Activated naive CD4-positive, alpha-beta T cell treated with anti-CD3 and anti-CD28 coated beads, Interleukin-2, amount 10 ng/mL, durations not matched to agents 7 days and 5 days (primary cell): ENCODE measurements around the gene MFAP4.

Experiments
- CTCF ChIA-PET: fragments of 350-600 bp; sonication (Branson Sonifier 250); formaldehyde crosslinking; loops from one replicate; lab custom pipeline; 2021; ENCODE audit warnings: antibody characterized with exemption; lab: Charles Lee
- DNase-seq: peaks from one replicate; pipeline ENCODE4 v3.0.0-alpha.2; 2020
- H3K27ac Mint-ChIP-seq: one replicate; pipeline ENCODE4 v1.8.0; 2021; ENCODE audit warnings: mild to moderate bottlenecking, moderate library complexity, mixed read lengths
- H3K27me3 Mint-ChIP-seq: one replicate; pipeline ENCODE4 v1.8.0; 2021; ENCODE audit warnings: mild to moderate bottlenecking, mixed read lengths
- H3K36me3 Mint-ChIP-seq: one replicate; pipeline ENCODE4 v1.8.0; 2021; ENCODE audit warnings: mixed read lengths
- H3K4me1 Mint-ChIP-seq: one replicate; pipeline ENCODE4 v1.8.0; 2021; ENCODE audit warnings: mixed read lengths
- H3K4me3 Mint-ChIP-seq: one replicate; pipeline ENCODE4 v1.8.0; 2021; ENCODE audit warnings: mild to moderate bottlenecking, moderate library complexity, mixed read lengths
- H3K9me3 Mint-ChIP-seq: one replicate; pipeline ENCODE4 v1.8.0; 2021; ENCODE audit warnings: mixed read lengths

Gene MFAP4

DNA sequence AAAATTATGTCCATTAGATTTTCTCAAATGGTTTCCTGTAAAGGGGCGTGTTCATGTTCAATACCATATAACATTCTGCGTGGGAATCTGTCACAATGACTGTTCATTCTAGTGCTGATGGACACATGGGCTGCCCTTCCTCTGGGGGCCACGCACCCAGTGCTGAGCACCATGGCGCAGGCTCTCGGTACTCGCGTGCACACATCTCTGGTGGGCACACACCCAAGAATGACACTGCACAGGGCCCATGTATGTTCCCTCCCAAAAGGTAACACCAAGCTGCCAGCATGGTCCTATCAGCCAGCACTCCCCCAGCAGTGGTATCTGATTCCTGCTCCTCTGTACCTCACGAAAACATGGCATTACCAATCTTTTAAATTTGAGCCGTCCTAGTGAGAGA lies 38.2 kb downstream of the MFAP4 start:
- no peak overlapping the region for H3K4me3 Mint-ChIP-seq
- DNase-seq: no peak
- CTCF ChIA-PET: interaction anchor here (0.5 kb wide), 1 partner anchor 85 kb away, joined by 4 read pairs; no protein-coding TSS in a partner anchor
- no peaks in the 10 kb centered on the region for H3K4me1 Mint-ChIP-seq
- no peaks in the 10 kb centered on the region for H3K36me3 Mint-ChIP-seq
- H3K9me3 Mint-ChIP-seq: no peaks in the 10 kb centered on the region
- H3K27me3 Mint-ChIP-seq: peaks cover 36% of the 10 kb centered on the region
- no peak overlapping the region for H3K27ac Mint-ChIP-seq

DNA sequence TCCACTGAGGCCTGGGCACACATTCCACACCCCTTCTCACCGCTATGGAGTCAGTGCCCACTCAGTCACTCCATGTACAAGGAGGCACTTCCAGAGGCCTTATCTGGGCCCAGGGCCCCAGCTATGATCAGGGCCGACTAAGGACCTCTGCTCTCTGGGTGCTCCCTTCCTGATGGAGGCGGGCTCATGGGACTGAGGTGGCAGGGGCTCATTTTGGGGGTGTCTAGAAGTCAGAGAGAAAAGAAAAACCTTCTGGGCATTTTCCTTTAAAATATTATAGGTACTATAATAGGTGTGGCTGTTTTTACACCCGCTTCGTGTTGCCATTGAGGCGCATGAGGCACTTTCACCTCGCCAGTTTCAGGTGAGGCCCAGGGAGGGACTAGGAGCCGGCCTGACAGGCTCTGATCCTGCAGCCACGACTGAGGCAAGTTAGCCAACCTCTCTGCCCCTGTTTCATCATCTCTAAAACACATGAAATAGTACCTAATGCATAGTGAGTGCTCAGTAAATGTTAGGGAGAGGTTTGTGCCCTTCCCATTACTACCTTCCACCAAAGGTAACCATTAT lies 38.8 kb downstream of the MFAP4 start:
- CTCF ChIA-PET: no interaction called here
- no peak for DNase-seq
- Mint-ChIP-seq H3K27ac (no peak overlapping the region), H3K4me1 (no peaks in the 10 kb centered on the region), H3K27me3 (peaks cover 36% of the 10 kb centered on the region), H3K9me3 (no peaks in the 10 kb centered on the region), H3K36me3 (no peaks in the 10 kb centered on the region), H3K4me3 (no peak overlapping the region)

DNA sequence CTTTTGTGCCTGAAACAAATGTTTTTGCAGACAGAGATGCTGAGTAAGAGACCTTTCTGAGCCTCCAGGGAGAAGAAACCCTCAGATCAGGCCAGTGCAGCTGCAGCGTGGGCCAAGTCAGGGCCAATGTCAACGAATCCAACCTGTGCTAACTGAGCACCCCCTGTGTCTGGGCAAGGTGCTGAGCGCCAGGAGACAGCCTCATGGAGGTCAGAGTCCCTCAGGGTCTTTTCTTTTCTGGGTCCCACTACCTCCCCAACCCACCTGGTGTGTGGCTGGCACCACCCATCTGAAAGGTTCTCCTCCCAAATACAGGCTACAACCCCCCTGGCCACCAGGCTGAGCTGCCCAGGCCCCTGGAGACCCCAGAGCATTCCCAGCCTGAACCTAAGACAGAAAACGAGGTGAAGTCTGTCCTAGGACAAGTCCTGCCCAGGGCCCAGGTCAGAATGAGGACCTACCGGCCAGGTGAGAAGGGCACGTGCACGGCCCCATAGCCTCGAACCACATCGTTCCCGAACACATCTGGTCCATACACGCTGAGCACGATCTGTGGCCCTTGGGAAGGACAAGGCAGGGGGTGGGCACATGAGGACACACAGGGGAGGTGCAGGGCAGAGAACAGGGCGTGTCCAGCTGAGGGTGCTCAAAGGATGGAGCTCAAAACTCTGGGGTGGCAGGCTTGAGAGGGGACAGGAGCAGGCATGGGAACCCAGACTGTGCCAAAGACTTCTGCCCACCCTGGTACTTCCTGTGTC lies 39.5 kb downstream of the MFAP4 start:
- DNase-seq: no peak
- H3K4me3 Mint-ChIP-seq: no peak overlapping the region
- H3K27me3 Mint-ChIP-seq: peaks cover 36% of the 10 kb centered on the region
- no peaks in the 10 kb centered on the region for H3K4me1 Mint-ChIP-seq
- CTCF ChIA-PET: no interaction called here
- no peaks in the 10 kb centered on the region for H3K36me3 Mint-ChIP-seq
- peak overlapping the region; percentile 58 for H3K27ac Mint-ChIP-seq
- H3K9me3 Mint-ChIP-seq: no peaks in the 10 kb centered on the region

DNA sequence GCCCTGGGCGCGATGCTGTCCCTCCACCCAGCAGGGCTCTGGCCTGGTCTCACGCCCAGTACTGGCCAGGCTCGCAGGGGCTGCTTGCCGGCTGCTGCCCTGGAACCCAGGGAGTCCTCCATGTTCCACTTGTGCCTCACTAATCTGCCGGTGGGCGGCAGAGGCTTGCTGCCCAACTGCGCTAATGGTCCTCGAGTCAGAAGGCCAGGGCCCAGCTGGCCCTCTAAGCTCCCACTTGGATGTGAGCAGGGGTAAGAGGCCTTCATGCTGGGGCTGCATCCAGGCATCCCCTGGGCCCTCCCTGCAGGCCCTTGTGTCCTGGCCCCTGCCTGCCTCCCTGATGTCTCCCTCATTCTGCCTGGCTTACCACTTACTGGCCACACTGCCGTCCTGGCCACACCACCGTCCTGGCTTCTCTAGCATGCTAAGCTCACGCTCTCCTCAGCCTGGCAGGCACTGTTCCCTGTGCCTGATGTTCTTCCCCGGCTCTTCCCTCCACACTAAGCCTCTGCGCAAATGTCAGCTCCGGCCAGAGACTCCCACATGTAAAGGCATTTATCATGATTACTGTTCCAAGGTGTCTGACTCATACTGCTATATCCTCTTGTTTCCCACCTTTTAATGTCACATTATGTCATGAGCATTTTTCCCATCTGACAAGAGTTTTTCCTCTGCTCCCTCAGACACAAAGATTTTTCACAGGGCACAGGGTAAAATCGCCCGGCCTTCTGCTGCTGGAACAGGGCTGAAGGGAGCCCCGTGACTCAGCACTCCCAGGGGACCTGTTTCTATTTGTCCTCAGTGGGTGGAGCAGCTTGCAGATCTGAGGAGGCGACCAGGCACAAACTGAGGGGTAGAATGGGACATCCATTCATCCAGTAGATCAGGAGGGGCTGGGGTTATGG lies 40.4 kb downstream of the MFAP4 start:
- CTCF ChIA-PET: no interaction called here
- Mint-ChIP-seq H3K9me3 (no peaks in the 10 kb centered on the region), H3K36me3 (no peaks in the 10 kb centered on the region), H3K4me1 (no peaks in the 10 kb centered on the region), H3K27ac (no peak overlapping the region), H3K4me3 (no peak overlapping the region), H3K27me3 (peaks cover 33% of the 10 kb centered on the region)
- no peak for DNase-seq

DNA sequence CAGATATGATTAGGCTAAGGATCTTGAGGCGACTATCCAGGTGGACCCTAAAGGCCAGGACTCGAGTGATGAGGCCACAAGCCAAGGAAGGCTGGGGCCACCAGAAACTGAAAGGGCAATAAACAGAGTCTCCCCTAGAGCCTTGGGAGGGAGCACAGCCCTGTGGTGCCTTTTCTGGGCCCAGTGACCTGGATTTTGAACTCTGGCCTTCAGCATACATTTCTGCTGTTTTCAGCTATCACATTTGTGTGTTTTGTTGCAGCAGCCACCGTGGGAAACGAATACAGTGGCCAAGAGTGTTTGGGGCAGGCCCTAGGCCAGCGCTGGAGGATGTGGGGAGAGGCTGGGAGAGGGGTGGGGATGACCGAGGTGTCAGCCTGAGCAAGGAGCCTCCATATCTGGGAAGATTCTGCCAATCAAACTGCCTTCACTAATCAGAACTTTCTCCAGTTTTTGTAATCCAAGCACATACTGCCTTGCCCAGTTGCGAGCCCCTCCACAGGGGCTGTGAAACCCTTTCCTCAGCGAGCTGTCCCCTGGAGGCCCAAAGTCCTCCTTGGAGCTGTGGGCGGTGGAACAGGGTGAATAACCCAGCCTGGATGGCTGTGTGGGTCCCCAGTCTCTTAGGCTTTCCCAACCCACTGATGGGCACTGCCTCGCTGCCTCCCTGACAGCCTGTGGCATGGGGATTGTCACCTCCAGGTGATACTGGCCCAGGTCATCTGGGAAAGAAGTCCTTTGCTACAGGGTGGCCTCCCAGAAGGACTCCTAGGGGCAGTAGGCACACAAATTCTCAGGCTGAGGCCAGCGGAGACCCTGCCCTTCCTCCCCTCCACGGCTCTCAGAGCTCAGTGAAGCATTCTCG lies 41.3 kb downstream of the MFAP4 start:
- no peaks in the 10 kb centered on the region for H3K4me1 Mint-ChIP-seq
- no peak overlapping the region for H3K4me3 Mint-ChIP-seq
- no peak overlapping the region for H3K27ac Mint-ChIP-seq
- DNase-seq: no peak
- no peaks in the 10 kb centered on the region for H3K9me3 Mint-ChIP-seq
- H3K36me3 Mint-ChIP-seq: no peaks in the 10 kb centered on the region
- CTCF ChIA-PET: no interaction called here
- H3K27me3 Mint-ChIP-seq: peaks cover 35% of the 10 kb centered on the region

DNA sequence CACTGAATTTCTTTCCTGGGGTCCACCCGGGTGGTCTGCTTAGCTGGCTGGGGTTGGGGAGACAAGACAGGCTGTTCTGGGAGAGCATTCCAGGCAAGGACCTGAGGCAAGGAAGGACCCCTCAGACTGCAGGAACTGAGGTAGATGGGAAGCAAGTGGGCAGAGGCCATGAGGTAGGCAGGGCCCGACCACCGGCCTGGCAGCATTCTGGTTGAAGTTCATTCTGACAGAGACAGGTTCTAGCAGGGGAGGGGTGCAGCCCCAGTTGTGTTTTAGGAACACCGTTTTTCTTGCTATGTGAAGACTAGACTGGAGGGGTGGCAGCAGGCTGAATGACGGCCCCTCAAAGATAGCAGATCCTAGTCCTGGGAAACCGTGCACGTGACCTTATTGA lies 41.9 kb downstream of the MFAP4 start:
- Mint-ChIP-seq H3K4me1 (no peaks in the 10 kb centered on the region), H3K36me3 (no peaks in the 10 kb centered on the region), H3K9me3 (no peaks in the 10 kb centered on the region), H3K27me3 (peaks cover 35% of the 10 kb centered on the region), H3K4me3 (no peak overlapping the region), H3K27ac (no peak overlapping the region)
- DNase-seq: no peak
- CTCF ChIA-PET: no interaction called here

DNA sequence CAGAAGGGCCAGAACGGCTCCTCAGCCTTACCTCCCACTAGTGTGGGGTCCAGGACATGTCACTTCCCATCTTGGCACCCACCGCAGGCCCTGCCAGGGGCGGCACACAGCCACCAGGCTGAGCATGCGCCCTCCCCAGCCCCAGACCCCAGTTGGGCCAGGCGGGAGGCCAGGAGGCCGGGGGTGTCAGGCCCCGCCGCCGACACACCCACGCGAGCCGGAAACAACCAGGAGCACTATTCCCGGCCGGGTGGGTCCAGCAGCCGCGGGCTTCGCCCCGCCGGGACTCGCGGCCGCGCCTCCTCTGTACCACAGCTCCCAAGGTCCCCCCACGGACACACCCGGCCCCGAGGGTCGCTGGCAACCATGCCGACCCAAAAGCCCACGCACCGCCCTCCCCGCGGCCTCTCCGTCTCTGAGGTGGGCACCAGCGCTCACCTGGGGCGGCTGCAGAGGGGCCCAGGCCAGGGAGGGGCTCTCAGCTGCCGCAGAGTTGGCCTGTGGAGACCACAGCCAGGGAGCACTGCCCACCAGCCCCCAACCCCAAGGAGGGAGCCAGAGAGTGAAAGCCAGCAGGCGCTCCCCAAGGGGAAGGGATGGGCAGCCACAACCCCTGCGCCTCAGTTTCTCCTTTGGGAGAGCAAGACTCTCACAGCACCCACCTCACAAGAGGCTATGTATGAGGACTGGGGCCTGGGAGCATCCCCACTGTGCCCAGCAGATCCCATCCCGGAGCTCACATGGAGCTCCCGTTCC lies 42.5 kb downstream of the MFAP4 start:
- H3K9me3 Mint-ChIP-seq: no peaks in the 10 kb centered on the region
- no peak for DNase-seq
- H3K4me1 Mint-ChIP-seq: no peaks in the 10 kb centered on the region
- CTCF ChIA-PET: no interaction called here
- no peak overlapping the region for H3K4me3 Mint-ChIP-seq
- H3K36me3 Mint-ChIP-seq: no peaks in the 10 kb centered on the region
- H3K27ac Mint-ChIP-seq: no peak overlapping the region
- peaks cover 38% of the 10 kb centered on the region for H3K27me3 Mint-ChIP-seq

DNA sequence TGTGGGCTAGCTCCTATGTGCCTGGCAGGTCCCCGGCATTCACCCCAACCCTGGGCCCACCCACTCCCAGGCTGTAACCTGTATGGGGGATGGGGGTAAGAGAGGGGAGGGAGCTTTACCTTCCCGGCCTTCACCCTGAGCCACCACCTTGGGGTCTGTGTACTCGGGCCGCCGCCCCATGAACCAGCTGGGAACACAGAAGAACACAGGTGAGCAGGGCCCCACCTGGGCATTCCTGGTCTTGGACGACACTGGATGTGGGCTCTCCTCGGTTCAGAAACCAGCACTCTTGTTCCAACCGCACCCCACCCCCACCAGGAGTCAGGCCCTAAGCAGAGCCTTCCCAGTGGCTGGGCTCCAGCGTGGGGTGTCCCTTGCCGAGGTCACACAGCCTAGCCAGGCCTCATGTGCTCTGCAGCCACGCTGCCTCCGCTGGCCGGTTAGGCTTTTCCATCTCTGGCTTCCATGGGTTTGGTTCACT lies 43.3 kb downstream of the MFAP4 start:
- no peaks in the 10 kb centered on the region for H3K4me1 Mint-ChIP-seq
- DNase-seq: no peak
- H3K27ac Mint-ChIP-seq: no peak overlapping the region
- CTCF ChIA-PET: no interaction called here
- no peaks in the 10 kb centered on the region for H3K36me3 Mint-ChIP-seq
- H3K27me3 Mint-ChIP-seq: peaks cover 44% of the 10 kb centered on the region
- H3K4me3 Mint-ChIP-seq: no peak overlapping the region
- H3K9me3 Mint-ChIP-seq: no peaks in the 10 kb centered on the region

DNA sequence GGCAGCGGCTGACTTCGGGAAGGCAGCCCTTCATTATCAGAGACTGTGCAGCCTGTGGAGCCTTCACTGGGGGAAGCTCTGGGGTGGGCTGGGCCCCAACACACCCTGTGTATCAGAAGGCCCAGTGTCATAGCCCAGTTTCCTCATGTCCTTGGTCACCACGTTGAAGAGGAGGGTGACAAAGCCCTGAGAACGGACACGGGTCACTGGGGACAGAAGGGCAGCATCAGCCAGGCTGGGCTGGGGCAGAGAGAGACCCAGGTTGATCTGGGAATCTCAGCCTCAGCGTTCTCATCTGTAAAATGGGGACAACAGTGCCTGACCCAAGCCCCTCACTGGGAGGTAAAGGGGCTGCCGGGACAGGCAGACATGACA lies 43.7 kb downstream of the MFAP4 start:
- no peaks in the 10 kb centered on the region for H3K9me3 Mint-ChIP-seq
- no peak overlapping the region for H3K4me3 Mint-ChIP-seq
- no peaks in the 10 kb centered on the region for H3K36me3 Mint-ChIP-seq
- no peak overlapping the region for H3K27ac Mint-ChIP-seq
- H3K4me1 Mint-ChIP-seq: no peaks in the 10 kb centered on the region
- DNase-seq: no peak
- CTCF ChIA-PET: interaction anchor here (0.6 kb wide), 1 partner anchor 747 kb away, joined by 3 read pairs; no protein-coding TSS in a partner anchor
- H3K27me3 Mint-ChIP-seq: peaks cover 49% of the 10 kb centered on the region

DNA sequence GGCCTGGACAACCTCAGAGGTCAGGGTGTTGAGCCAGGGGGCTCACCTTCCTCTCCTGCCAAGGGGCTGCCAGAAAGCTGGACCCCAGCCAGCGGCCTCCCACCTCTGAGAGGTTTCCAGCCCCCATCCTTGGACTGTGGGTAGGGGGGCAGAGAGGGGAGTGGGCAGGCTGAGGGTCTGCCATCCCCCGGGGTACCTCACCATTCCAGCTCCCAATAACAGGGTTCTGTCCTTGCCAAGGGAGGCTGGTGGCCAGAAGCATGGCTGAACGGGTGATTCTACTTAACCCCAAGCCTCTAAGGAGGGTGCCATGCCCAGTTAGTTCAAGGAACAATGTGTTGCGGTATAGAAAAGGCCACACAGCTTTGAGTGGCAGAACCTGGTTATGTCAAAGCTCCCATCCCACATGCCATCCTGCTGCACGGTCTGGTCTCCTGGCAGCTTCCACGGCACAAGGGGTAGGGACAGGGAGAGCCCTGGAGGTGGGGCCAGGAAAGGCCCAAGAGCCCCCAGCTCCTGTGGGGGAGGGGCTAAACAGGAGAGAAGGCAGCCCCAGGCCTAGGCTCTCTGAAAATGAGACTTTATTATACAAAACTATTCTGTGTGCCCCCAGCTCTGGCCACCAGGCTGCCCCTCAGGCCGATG lies 44.3 kb downstream of the MFAP4 start:
- no peak for DNase-seq
- Mint-ChIP-seq H3K4me1 (no peaks in the 10 kb centered on the region), H3K36me3 (no peaks in the 10 kb centered on the region), H3K27ac (no peak overlapping the region), H3K9me3 (no peaks in the 10 kb centered on the region), H3K4me3 (no peak overlapping the region), H3K27me3 (peaks cover 51% of the 10 kb centered on the region)
- CTCF ChIA-PET: interaction anchor here (0.6 kb wide), 1 partner anchor 748 kb away, joined by 3 read pairs; no protein-coding TSS in a partner anchor

DNA sequence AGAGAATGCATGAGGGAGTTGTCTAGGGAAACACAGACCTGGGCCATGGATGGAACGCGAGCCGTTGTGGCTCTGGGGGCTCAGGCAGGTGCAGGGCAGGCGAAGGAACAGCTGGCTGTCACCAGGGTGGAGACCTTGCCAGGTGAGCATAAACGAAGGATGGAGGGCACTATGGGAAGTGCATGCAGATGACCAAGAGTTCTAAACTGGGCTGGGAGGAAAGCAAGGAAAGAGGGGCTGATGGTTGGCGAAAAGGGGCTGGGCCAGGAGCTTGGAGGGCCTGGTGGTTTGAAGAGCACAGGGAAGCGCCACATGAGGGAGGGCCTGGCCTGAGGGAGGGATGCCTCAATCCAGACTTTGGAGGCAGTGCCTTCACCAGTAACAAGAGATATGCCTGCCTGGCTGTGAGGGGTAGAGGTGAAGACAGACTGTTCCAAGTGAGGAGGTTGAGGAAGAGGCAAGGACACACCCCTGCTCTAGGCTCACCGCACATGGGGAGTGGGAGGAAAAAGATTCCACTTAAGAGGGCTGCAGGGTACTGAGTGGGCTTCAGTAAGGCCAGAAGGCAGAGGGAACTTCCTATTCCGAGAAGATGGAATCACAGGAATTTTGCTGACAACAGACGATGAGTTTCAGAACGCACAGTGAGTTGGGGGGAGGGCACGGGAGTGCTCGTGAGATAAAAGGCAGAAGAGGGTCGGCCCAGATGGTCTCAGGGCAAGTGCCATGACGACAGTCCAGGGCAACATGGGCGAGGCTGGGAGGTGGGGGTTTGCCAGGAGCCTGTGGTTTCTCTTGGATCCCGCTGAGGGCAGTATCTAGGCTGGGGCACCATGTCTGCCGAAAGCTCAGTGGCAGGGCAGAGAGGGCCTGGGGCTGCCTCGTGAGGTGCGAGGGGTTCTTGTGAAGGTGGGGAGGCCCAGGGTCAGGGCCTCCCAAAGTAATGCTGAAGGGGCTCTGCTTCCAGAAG lies 45.1 kb downstream of the MFAP4 start:
- no peaks in the 10 kb centered on the region for H3K9me3 Mint-ChIP-seq
- no peak for DNase-seq
- no peak overlapping the region for H3K4me3 Mint-ChIP-seq
- no peaks in the 10 kb centered on the region for H3K36me3 Mint-ChIP-seq
- H3K27me3 Mint-ChIP-seq: peaks cover 51% of the 10 kb centered on the region
- CTCF ChIA-PET: no interaction called here
- H3K27ac Mint-ChIP-seq: no peak overlapping the region
- no peaks in the 10 kb centered on the region for H3K4me1 Mint-ChIP-seq

DNA sequence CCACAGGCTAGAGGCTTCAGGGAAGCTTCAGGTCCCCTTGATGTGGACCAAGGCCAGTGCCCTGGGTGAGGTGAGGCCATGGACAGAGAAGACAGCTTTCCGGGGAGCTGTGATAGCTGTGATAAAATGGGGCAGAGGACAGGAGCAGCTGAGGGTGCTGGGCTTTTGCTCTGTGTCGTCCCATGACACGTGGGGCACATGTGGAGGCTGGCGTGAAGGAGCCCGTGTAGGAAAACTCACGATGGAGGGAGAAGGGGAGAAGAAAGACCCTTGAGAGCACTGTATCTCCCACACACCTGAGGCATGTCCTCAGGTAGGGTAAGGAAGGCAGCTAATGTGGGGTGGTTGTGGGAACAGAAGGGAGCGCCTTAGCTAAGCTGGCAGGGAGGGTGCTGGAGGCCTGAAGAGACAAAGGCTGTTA lies 45.8 kb downstream of the MFAP4 start:
- Mint-ChIP-seq H3K36me3 (no peaks in the 10 kb centered on the region), H3K9me3 (no peaks in the 10 kb centered on the region), H3K27ac (no peak overlapping the region), H3K27me3 (peaks cover 51% of the 10 kb centered on the region), H3K4me3 (no peak overlapping the region), H3K4me1 (no peaks in the 10 kb centered on the region)
- no peak for DNase-seq
- CTCF ChIA-PET: no interaction called here
